Endothelial cell of umbilical vein (primary cell): Measurements from ENCODE around the gene FGFRL1. TPM values are rescaled to one million over a fixed set of nuclear protein-coding genes. Genes with fewer than 3 reads are reported as not detected.

Experiments
- BruUV-seq: library from RNA; stranded (reverse); fragments of 400-500 nt; replicated peaks from 2 replicates; lab custom pipeline; 2021; lab: Mats Ljungman, UMichigan
- CTCF ChIA-PET: fragments of 300-600, 350-600 bp; sonication (Branson Sonifier 250); formaldehyde crosslinking; loops from one replicate; lab custom pipeline; 2021; ENCODE audit warnings: antibody characterized with exemption, inconsistent platforms; lab: Charles Lee
- POLR2A ChIA-PET: fragments of 300-600, 350-600 bp; sonication (Branson Sonifier 250); formaldehyde crosslinking; loops from one replicate; lab custom pipeline; 2021; ENCODE audit warnings: antibody characterized with exemption, inconsistent platforms; lab: Charles Lee
- DNase-seq: peaks from one replicate; pipeline ENCODE4 v3.0.0-alpha.2; 2011; ENCODE audit warnings: low read depth, low spot score
- FAIRE-seq: peaks from 2 replicates; lab custom pipeline; 2011; peaks lifted over from hg19 to GRCh38; lab: Jason Lieb, UNC
- H2AFZ ChIP-seq: 2 replicates; pipeline ENCODE4 v1.6.0; 2012; ENCODE audit warnings: low read depth, low read length, control low read depth, inconsistent platforms
- H3K27ac ChIP-seq: 2 replicates; pipeline ENCODE4 v1.5.1; 2011; ENCODE audit warnings: low read depth, mild to moderate bottlenecking, control low read depth, low read length, moderate library complexity; ENCODE audit not compliant: insufficient read depth
- H3K27me3 ChIP-seq, 2 experiments: 2 replicates each; pipeline versions ENCODE4 v1.6.0 to v1.6.1; 2011; ENCODE audit warnings: low read length in 2 of 2, mixed read lengths in 1 of 2; ENCODE audit not compliant: control insufficient read depth in 2 of 2, insufficient read depth in 2 of 2
- H3K36me3 ChIP-seq, 2 experiments: 2 replicates in 1 of 2; 3 replicates in 1 of 2; pipeline ENCODE4 v1.5.1; 2011; ENCODE audit warnings: low read length in 2 of 2, mild to moderate bottlenecking in 1 of 2, moderate library complexity in 1 of 2; ENCODE audit not compliant: control insufficient read depth in 2 of 2, insufficient read depth in 2 of 2; ENCODE audit errors: extremely low read depth in 1 of 2
- H3K4me1 ChIP-seq: 3 replicates; pipeline ENCODE4 v1.5.1; 2011; ENCODE audit warnings: mild to moderate bottlenecking, low read length; ENCODE audit not compliant: control insufficient read depth, insufficient read depth; ENCODE audit errors: extremely low read depth
- H3K4me2 ChIP-seq: 2 replicates; pipeline ENCODE4 v1.6.1; 2011; ENCODE audit warnings: low read length, control low read depth, mixed read lengths; ENCODE audit not compliant: insufficient read depth
- H3K4me3 ChIP-seq, 3 experiments: fragments of 200-600 bp in 1 of 3; sonication (generic), shearing (Covaris generic) in 1 of 3; replicated peaks in 1 of 3; 2 replicates each; pipeline ENCODE4 v1.5.1; 2011 to 2016; ENCODE audit warnings: control low read depth in 3 of 3, low read length in 3 of 3, mild to moderate bottlenecking in 2 of 3, inconsistent platforms in 1 of 3, low read depth in 1 of 3, moderate library complexity in 1 of 3; ENCODE audit not compliant: insufficient read depth in 1 of 3
- H3K79me2 ChIP-seq: 2 replicates; pipeline ENCODE4 v1.6.0; 2012; ENCODE audit warnings: low read length, inconsistent platforms; ENCODE audit not compliant: control insufficient read depth, insufficient read depth
- H3K9ac ChIP-seq: replicated peaks from 2 replicates; pipeline ENCODE3; 2011; ENCODE audit warnings: low read length, control low read depth; ENCODE audit not compliant: insufficient read depth; ENCODE audit errors: extremely low read depth
- H3K9me1 ChIP-seq: replicated peaks from 3 replicates; pipeline ENCODE4 v1.6.0; 2011; ENCODE audit warnings: mild to moderate bottlenecking, low read length; ENCODE audit not compliant: control insufficient read depth, insufficient read depth; ENCODE audit errors: extremely low read depth
- H3K9me3 ChIP-seq: replicated peaks from 2 replicates; pipeline ENCODE4 v1.5.1; 2012; ENCODE audit warnings: low read length, inconsistent platforms; ENCODE audit not compliant: control insufficient read depth, insufficient read depth
- H4K20me1 ChIP-seq: replicated peaks from 2 replicates; pipeline ENCODE3; 2011; ENCODE audit warnings: mild to moderate bottlenecking, low read length; ENCODE audit not compliant: control insufficient read depth, insufficient read depth; ENCODE audit errors: extremely low read depth
- EZH2 ChIP-seq: IDR thresholded peaks from 2 replicates; pipeline ENCODE4 v1.6.1; 2012; ENCODE audit warnings: borderline replicate concordance, low read depth, mild to moderate bottlenecking, moderate library complexity, low read length, inconsistent platforms; ENCODE audit not compliant: severe bottlenecking
- FOS ChIP-seq: IDR thresholded peaks from 2 replicates; pipeline ENCODE4 v1.6.1; 2011; ENCODE audit warnings: mild to moderate bottlenecking, low read length, moderate library complexity, borderline replicate concordance; ENCODE audit not compliant: insufficient read depth
- GATA2 ChIP-seq: IDR thresholded peaks from 2 replicates; pipeline ENCODE4 v1.7.0; 2011; ENCODE audit warnings: low read depth, mild to moderate bottlenecking, moderate library complexity, mixed read lengths, low read length; ENCODE audit not compliant: insufficient read length, insufficient read depth
- JUN ChIP-seq: IDR thresholded peaks from 2 replicates; pipeline ENCODE4 v1.6.1; 2011; ENCODE audit warnings: borderline replicate concordance, low read depth; ENCODE audit not compliant: insufficient read length, insufficient read depth
- POLR2A ChIP-seq: IDR thresholded peaks from 2 replicates; pipeline ENCODE4 v1.6.1; 2012; ENCODE audit warnings: low read depth, mild to moderate bottlenecking, control low read depth, low read length
- dilution Hi-C: fragments of 300-500 bp; cut with MboI; formaldehyde crosslinking; loops from one replicate; pipeline ENCODE4 v1.15.0; 2019; ENCODE audit warnings: low sequenced_read_pairs; ENCODE audit not compliant: extremely low pct_ligation_motif_present
- intact Hi-C: fragments of 100-400 bp; cut with micrococcal nuclease; formaldehyde crosslinking; loops from one replicate; pipeline ENCODE4 v1.10.0; 2022
- polyA plus RNA-seq, 4 experiments: library from polyadenylated mRNA; depleted of rRNA in 3 of 4; stranded (reverse) in 3 of 4; unstranded in 1 of 4; fragments of >200 nt; gene quantifications; 2 replicates each; pipeline versions ENCODE4 v1.2.1 to v1.2.3, GENCODE V29; 2011 to 2012; ENCODE audit warnings: missing spikeins in 1 of 4
- total RNA-seq: library from RNA; stranded (reverse); gene quantifications from 2 replicates; pipeline ENCODE4 v1.2.3, GENCODE V29; 2021

FGFRL1 gene
- total and polyA plus RNA-seq, 2 donors (not counting 3 experiments of a cell fraction or from before 2014, with no cell fraction given) = 33.3 to 74.6 TPM

DNA sequence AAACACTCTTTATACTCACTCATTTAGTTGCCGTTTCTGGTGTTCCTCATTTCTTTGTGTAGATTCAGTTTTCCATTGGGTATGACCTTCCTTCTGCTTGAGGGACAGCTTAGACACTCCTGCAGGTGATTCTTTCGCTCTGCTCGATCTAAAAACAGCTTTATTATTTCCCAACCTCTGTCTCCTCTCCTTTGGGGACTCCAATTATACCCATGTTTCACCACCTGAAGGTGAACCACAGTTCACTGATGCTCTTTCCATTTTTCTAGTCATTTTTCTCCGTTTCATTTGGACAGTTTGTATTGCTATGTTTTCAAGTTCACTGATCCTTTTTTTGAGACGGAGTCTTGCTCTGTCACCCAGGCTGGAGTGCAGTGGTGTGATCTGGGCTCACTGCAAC, 4.6 kb upstream of the FGFRL1 start:
- Histone ChIP-seq H3K27me3 (peaks cover 25 to 36% of the 10 kb centered on the region in 2 experiments), H3K4me3 (no peak overlapping the region), H3K9ac (no peak overlapping the region), H3K27ac (no peak overlapping the region), H3K9me3 (no peaks in the 10 kb centered on the region), H3K9me1 (no peaks in the 10 kb centered on the region), H3K36me3 (no peaks in the 10 kb centered on the region), H2AFZ (no peak overlapping the region), H3K4me1 (peaks cover 9% of the 10 kb centered on the region), H3K4me2 (no peak overlapping the region), H4K20me1 (no peaks in the 10 kb centered on the region), H3K79me2 (no peaks in the 10 kb centered on the region)
- TF ChIP-seq GATA2 (no peak), POLR2A (no peak), JUN (no peak)
- no TSS peak for BruUV-seq
- CTCF ChIA-PET = no interaction called here
- FAIRE-seq (no peak), DNase-seq (no peak)
- POLR2A ChIA-PET = no interaction called here
- intact Hi-C loops = no loop called here
- dilution Hi-C loops = no loop called here

- Histone ChIP-seq H3K4me2 (peak overlapping the region; percentile 82), H3K27ac (no peak overlapping the region), H3K36me3 (no peaks in the 10 kb centered on the region), H3K79me2 (peaks cover 3% of the 10 kb centered on the region), H3K9me3 (no peaks in the 10 kb centered on the region), H3K9me1 (no peaks in the 10 kb centered on the region), H3K4me3 (peak overlapping the region; percentile 26 to 58 (median 52)), H2AFZ (peak overlapping the region; percentile 89), H4K20me1 (no peaks in the 10 kb centered on the region), H3K9ac (peak overlapping the region; percentile 38), H3K27me3 (peaks cover 13 to 18% of the 10 kb centered on the region in 2 experiments), H3K4me1 (peaks cover 9% of the 10 kb centered on the region)
- intact Hi-C loops = no loop called here
- dilution Hi-C loops = no loop called here
- FAIRE-seq = no peak
- BruUV-seq = no TSS peak
- peak; percentile 25 for DNase-seq
- ChIA-PET CTCF (interaction anchor here (0.6 to 2.6 kb wide), 5 partner anchors 22 to 338 kb away, joined by 3 to 13 read pairs (median 4); partner anchors contain the start of gene IDUA), POLR2A (interaction anchor here (0.6 kb wide), 1 partner anchor 256 kb away, joined by 4 read pairs; no protein-coding TSS in a partner anchor)
- TF ChIP-seq FOS (no peak), EZH2 (peak; percentile 16)
Observed at GRCh38 chr4:1008840-1009541, 2.4 kb upstream of the FGFRL1 start.
